GM12891 (cell line): ENCODE results near the gene PEX14.

Experiments used
- PAX5 ChIP-seq: IDR thresholded peaks from 2 replicates; pipeline ENCODE4 v1.6.1; 2011; ENCODE audit warnings: low read length, moderate library complexity, mild to moderate bottlenecking; ENCODE audit not compliant: insufficient read depth, severe bottlenecking
- POLR2A ChIP-seq: IDR thresholded peaks from 2 replicates; pipeline ENCODE4 v1.6.1; 2011; ENCODE audit warnings: low read depth, low read length, control low read depth
- POLR2AphosphoS5 ChIP-seq: IDR thresholded peaks from 2 replicates; pipeline ENCODE4 v1.6.1; 2011; ENCODE audit warnings: low read depth, low read length, control low read depth
- POU2F2 ChIP-seq: IDR thresholded peaks from 2 replicates; pipeline ENCODE4 v1.6.1; 2011; ENCODE audit warnings: low read depth, mild to moderate bottlenecking, control low read depth, low read length, moderate library complexity
- SPI1 ChIP-seq: IDR thresholded peaks from 2 replicates; pipeline ENCODE4 v1.6.1; 2011; ENCODE audit warnings: low read depth, low read length, control low read depth
- TAF1 ChIP-seq: IDR thresholded peaks from 2 replicates; pipeline ENCODE4 v1.6.1; 2011; ENCODE audit warnings: low read depth, low read length, control low read depth

DNA sequence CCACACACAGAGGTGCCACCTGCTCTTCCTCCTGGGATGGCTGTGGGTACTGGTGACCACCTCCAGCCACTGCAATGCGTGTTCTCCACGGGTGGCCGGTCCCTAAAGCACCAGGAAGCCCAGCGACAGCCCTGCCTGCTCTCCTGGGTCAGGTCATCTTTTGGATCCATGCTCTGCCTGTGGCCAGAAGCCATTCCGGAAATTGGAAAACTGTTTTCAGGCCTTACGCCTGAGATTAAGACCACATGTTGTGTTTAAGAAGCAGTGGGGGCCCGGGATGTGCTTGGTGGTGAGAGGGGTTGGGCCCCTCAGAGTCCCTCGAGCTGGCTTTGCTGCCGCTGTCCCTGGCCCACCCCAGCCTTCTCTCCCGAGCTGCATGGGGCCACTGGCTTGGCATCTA, 150.8 kb downstream of the PEX14 start:
- TF ChIP-seq POLR2A (no peak), POU2F2 (no peak), POLR2AphosphoS5 (no peak), TAF1 (no peak), PAX5 (no peak), SPI1 (no peak)
